ENCODE results near the gene PDE4DIP.
"Not testable (repeated sequence)": the region's sequence is repeated elsewhere in the genome, so short reads cannot be mapped to it uniquely, and the experiment has no call there.

Gene PDE4DIP

GRCh38 chr1:148844220-148844619, at the start of gene PDE4DIP:
TSS of gene PDE4DIP (plus strand) at chr1:148844428. CDS start at chr1:148844775, 347 bp downstream.
- DNase-seq (ENCODE audit: low spot score), result not testable (repeated sequence)

GRCh38 chr1:148808268-148808928, 35.8 kb upstream of the PDE4DIP start:
- not testable (repeated sequence) for DNase-seq (ENCODE audit: low spot score)

- not testable (repeated sequence) for DNase-seq (ENCODE audit: low spot score)
Measured at GRCh38 chr1:148808929-148809283, 35.3 kb upstream of the PDE4DIP start.

- not testable (repeated sequence) for DNase-seq (ENCODE audit: low spot score)
Measured at GRCh38 chr1:148822180-148822579, 22.0 kb upstream of the PDE4DIP start.

- not testable (repeated sequence) for DNase-seq (ENCODE audit: low spot score)
Measured at GRCh38 chr1:148823822-148824221, 20.4 kb upstream of the PDE4DIP start.

- DNase-seq (ENCODE audit: low spot score), result not testable (repeated sequence)
Measured at GRCh38 chr1:148825029-148825428, 19.2 kb upstream of the PDE4DIP start.

- DNase-seq (ENCODE audit: low spot score), result not testable (repeated sequence)
Measured at GRCh38 chr1:148828531-148828930, 15.7 kb upstream of the PDE4DIP start.

- not testable (repeated sequence) for DNase-seq (ENCODE audit: low spot score)
Measured at GRCh38 chr1:148828962-148829361, 15.3 kb upstream of the PDE4DIP start.

- DNase-seq (ENCODE audit: low spot score), result not testable (repeated sequence)
Measured at GRCh38 chr1:148829365-148829764, 14.9 kb upstream of the PDE4DIP start.

GRCh38 chr1:148841262-148841661, 3.0 kb upstream of the PDE4DIP start:
- DNase-seq (ENCODE audit: low spot score), result not testable (repeated sequence)

- DNase-seq (ENCODE audit: low spot score), result not testable (repeated sequence)
Measured at GRCh38 chr1:148844651-148845050, 423 bp downstream of the PDE4DIP start.

GRCh38 chr1:148845068-148845467, 840 bp downstream of the PDE4DIP start:
- not testable (repeated sequence) for DNase-seq (ENCODE audit: low spot score)

- not testable (repeated sequence) for DNase-seq (ENCODE audit: low spot score)
Measured at GRCh38 chr1:148850347-148850746, 6.1 kb downstream of the PDE4DIP start.

- DNase-seq (ENCODE audit: low spot score), result not testable (repeated sequence)
Measured at GRCh38 chr1:148850840-148851239, 6.6 kb downstream of the PDE4DIP start.

- not testable (repeated sequence) for DNase-seq (ENCODE audit: low spot score)
Measured at GRCh38 chr1:148851684-148852083, 7.5 kb downstream of the PDE4DIP start.

GRCh38 chr1:148853363-148853762, 9.1 kb downstream of the PDE4DIP start:
- DNase-seq (ENCODE audit: low spot score), result not testable (repeated sequence)

GRCh38 chr1:148854063-148854462, 9.8 kb downstream of the PDE4DIP start:
- DNase-seq (ENCODE audit: low spot score), result not testable (repeated sequence)

GRCh38 chr1:148855367-148855766, 11.1 kb downstream of the PDE4DIP start:
- not testable (repeated sequence) for DNase-seq (ENCODE audit: low spot score)

- DNase-seq (ENCODE audit: low spot score), result not testable (repeated sequence)
Measured at GRCh38 chr1:148860049-148860448, 15.8 kb downstream of the PDE4DIP start.

- not testable (repeated sequence) for DNase-seq (ENCODE audit: low spot score)
Measured at GRCh38 chr1:148860579-148861259, 16.5 kb downstream of the PDE4DIP start.

- not testable (repeated sequence) for DNase-seq (ENCODE audit: low spot score)
Measured at GRCh38 chr1:148862590-148862989, 18.4 kb downstream of the PDE4DIP start.

GRCh38 chr1:148868924-148869633, 24.9 kb downstream of the PDE4DIP start:
- DNase-seq (ENCODE audit: low spot score), result not testable (repeated sequence)

GRCh38 chr1:148869634-148869961, 25.4 kb downstream of the PDE4DIP start:
- DNase-seq (ENCODE audit: low spot score), result not testable (repeated sequence)

Data from HuH-7 (cell line).